GM12891 (cell line): ENCODE measurements around the gene IMMP2L.

Experiments
- PAX5 ChIP-seq: IDR thresholded peaks from 2 replicates; pipeline ENCODE4 v1.6.1; 2011; ENCODE audit warnings: low read length, moderate library complexity, mild to moderate bottlenecking; ENCODE audit not compliant: insufficient read depth, severe bottlenecking
- POLR2A ChIP-seq: IDR thresholded peaks from 2 replicates; pipeline ENCODE4 v1.6.1; 2011; ENCODE audit warnings: low read depth, low read length, control low read depth
- POLR2AphosphoS5 ChIP-seq: IDR thresholded peaks from 2 replicates; pipeline ENCODE4 v1.6.1; 2011; ENCODE audit warnings: low read depth, low read length, control low read depth
- SPI1 ChIP-seq: IDR thresholded peaks from 2 replicates; pipeline ENCODE4 v1.6.1; 2011; ENCODE audit warnings: low read depth, low read length, control low read depth
- TAF1 ChIP-seq: IDR thresholded peaks from 2 replicates; pipeline ENCODE4 v1.6.1; 2011; ENCODE audit warnings: low read depth, low read length, control low read depth

GRCh38 chr7:111605246-111605645, 43.0 kb upstream of the IMMP2L start:
- TF ChIP-seq POLR2A (no peak), SPI1 (no peak), POLR2AphosphoS5 (no peak), TAF1 (no peak), PAX5 (no peak)
